ENCODE measurements around the gene NAT14.

Gene NAT14

GRCh38 chr19:55536366-55536765 lies 51.4 kb downstream of the NAT14 start:
- H3K27ac ChIP-seq: no peak overlapping the region
- no peak for TF ChIP-seq CTCF (conservative IDR thresholded peaks at IDR 0.05; ENCODE audit: low read depth)
- POLR2A ChIA-PET (ENCODE audit: low non-redundant PET): no interaction called here
- CTCF ChIA-PET: no interaction called here
- no peak for DNase-seq (ENCODE audit: low spot score)

All from RWPE1 (cell line).